ENCODE results near the gene RAB9A. TPM values are rescaled to one million over a fixed set of nuclear protein-coding genes. Genes with fewer than 3 reads are reported as not detected.

RAB9A gene
- polyA plus RNA-seq, 4 donors, result 25.6 to 31.4 (median 30.2) TPM

DNA sequence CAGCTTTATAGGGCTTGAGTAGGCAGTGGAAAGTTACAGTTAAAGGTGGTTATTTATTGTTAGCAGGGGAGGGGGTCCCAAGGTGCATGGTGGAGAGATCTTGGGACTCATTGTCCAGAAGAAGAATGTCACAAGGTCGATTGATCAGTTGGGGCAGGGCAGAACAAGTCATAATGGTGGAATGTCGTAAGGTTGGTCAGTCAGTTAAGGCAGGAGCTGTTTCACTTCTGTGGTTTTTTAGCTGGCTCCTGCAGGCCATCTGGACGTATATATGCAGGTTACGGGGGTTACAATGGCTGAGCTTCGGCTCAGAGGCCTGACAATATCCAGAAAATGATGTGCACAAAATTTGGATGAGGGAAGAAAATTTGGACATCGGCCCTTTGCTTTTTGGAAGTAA, 52.8 kb downstream of the RAB9A start:
- DNase-seq (ENCODE audit: low read depth in 4 of 4, low spot score in 3 of 4), result no peak

DNA sequence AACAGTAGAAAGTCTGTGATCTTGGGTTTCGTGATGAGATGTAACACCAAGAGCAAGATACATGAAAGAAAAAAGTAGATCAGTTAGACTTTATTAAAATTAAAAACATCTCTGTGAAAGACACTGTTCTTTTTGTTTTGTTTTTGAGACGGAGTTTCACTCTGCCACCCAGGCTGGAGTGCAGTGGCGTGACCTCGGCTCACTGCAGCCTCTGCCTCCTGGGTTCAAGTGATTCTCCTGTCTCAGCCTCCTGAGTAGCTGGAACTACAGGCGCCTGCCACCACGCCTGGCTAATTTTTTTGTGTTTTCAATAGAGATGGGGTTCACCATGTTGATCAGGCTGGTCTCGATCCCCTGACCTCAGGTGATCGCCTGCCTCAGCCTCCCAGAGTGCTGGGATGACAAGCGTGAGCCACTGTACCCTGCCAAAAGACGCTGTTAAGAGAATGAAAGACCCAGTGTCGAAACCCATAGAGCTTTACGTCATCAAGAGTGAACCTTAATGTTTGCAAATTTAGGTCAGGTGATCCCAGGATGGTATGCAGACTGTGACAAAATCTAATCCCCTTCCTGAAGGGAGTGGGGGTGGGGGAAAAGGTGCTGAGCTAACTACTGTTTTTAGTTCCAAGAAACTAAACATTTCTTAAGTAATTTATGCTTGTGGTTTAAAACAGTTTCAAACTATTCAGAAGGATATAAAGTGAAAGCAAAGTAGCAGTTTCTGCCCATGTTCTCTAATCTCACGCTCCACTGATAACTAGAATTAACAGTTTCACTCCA, 53.7 kb downstream of the RAB9A start:
- no peak for DNase-seq (ENCODE audit: low read depth in 4 of 4, low spot score in 3 of 4)

DNA sequence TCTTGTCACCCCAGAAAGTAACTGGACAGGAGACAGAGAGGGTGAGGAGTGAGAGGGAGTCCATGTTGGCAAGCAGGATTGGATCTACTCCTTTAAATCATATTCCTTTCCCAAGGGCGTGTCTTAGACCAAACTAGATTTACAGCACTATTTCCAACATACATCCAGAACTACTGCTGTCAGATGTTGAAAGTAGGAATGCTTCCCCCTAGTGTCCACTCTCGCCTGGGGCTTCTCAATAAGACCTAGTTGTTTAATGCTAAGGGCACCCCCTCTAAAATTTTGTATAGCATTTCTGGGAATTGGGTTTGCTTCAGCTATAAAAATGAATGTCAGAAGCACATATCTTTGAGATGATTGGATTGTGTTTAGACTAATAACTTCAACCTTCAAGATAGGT, 58.9 kb downstream of the RAB9A start:
- DNase-seq (ENCODE audit: low read depth in 4 of 4, low spot score in 3 of 4), result no peak

DNA sequence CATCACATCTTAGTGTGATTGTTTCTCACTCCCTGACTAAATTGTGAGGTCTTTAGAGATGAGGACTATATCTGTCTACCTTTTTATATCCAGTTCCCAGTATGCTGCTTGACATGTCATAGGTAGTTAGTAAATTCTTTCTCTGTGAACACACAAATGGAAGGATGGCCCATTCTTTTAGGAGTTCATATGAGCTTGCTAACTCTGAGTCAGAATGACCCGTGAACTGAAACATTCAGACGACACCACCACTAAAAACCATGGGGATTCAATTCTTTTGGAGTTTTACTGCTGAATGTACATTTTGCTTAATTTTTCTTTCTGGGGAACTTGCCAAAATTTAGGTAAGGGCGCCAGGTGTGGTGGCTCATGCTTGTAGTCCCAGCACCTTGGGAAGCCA, 59.6 kb downstream of the RAB9A start:
- DNase-seq (ENCODE audit: low read depth in 4 of 4, low spot score in 3 of 4), result no peak

DNA sequence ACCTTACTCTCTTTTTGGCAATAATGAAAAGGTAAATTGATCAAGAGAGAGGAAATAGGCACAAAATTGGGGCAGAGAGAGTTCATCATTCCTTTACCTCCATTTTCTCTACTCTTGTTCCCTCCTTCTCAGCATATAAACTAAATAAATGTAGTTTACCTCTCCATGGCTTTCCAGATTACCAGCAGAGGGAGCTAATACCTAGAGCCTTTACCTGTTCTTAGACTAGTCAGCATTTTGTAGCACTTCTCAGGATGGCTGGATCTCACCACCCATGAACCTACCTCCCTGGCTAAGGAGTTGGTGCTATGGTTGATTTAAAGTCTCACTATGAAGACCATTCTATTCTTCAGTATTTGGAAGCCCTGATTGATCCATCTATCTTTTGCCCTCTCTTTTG, 61.3 kb downstream of the RAB9A start:
- no peak for DNase-seq (ENCODE audit: low read depth in 4 of 4, low spot score in 3 of 4)

DNA sequence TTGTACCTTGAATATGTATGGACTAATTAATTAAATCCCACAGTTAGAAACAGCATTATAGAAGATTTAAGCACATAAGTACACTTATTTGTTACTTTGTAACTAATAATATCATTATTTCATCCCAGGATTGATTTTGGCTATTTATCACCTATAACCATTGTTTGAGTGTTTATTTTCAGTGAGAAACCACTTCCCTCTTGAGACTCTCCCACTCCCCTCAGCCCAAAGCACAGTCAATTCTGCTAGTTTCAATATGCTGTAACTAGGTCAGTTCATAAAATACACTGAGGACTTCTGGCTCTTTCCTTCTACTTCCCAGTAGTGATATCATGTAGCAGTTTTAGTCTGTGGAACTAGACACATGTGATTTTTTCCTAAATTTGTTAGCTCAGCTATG, 61.9 kb downstream of the RAB9A start:
- DNase-seq (ENCODE audit: low read depth in 4 of 4, low spot score in 3 of 4), result no peak

DNA sequence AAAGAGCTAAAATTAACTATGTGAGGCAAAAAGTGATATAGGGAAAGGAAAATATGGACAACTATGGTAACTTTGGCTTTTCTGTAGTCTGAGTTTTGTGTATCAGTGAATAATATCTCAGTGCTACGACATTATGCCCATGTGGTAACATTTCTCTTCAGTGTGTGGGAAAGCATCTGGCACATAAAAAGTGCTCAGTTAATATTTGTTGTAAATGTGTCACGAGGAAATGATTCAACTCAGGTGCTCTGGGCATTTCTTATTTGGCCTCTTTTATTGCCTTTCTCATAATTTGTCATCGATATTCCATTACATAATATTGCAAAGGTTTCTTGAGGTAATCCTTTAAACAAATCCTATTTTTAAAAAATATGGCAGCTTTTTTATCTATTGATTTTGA, 63.2 kb downstream of the RAB9A start:
- DNase-seq (ENCODE audit: low read depth in 4 of 4, low spot score in 3 of 4), result no peak

DNA sequence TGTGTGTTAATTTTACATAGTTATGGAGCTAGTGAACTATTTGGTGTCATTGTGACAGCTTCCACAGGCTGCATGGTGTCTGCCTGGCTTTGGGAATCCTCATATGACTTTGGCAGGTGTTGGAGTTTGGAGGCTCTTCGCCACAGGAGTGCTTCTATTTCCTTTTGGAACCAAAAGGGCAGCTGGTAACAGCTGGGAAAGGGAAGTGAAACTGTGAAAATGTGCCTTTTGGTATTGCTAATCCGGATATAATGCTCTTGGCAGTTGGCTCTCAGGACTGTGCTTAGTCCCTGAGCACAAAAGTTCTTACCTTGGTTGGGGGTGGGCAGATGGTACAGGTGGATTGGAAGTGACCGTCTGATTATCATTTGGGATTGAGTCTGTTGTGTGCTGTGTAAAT, 63.7 kb downstream of the RAB9A start:
- no peak for DNase-seq (ENCODE audit: low read depth in 4 of 4, low spot score in 3 of 4)

DNA sequence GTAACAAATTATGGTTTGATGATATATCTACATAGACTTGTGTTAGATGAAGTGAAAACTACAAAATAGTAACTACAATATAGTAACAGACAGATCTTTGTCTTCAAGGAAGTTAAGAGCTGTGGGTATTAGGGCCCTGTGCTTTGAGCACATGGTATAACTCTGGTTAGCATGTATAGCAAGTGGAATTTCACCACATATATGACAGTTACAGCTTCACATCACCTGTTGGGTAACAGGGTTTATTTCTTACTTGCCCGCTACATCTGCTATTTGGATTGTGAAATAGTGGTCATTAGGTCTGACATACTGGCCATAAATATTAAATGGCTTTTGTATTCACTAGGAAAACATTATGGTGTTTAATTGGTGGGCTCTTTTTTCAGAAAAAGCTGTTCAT, 65.8 kb downstream of the RAB9A start:
- DNase-seq (ENCODE audit: low read depth in 4 of 4, low spot score in 3 of 4), result no peak

DNA sequence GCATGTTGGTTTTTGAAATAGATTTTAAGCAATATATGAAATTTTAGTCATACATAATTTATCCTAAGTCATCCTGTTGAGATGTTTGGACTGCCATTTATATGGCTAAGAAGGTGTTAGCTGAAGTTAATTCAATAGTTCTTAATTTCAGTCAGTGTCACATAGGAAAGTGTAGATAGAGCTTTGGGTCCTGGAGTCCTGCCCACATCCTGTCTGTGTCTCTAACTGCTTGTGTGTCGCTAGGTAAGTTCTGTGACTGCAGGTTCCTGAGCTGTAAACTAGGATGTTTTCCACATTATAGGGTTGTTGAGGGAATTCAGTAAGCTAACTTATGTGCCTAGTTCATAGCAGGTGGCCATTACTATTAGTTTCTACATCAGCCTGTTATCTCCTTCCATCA, 66.3 kb downstream of the RAB9A start:
- no peak for DNase-seq (ENCODE audit: low read depth in 4 of 4, low spot score in 3 of 4)

DNA sequence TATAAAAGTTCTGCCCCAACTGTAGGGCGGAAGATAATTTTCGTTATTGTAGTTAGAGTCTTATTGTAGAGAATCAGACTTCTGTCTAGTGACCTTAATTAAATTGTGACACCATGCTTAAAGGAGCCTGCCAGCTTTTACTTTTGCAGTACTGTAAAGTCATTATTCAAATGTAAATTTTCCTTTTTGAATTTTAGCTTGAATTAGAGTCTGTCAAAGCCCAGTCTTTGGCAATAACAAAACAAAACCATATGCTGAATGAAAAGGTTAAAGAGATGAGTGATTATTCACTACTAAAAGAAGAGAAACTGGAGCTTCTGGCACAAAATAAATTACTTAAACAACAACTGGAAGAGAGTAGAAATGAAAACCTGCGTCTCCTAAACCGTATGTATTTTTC, 67.5 kb downstream of the RAB9A start:
- no peak for DNase-seq (ENCODE audit: low read depth in 4 of 4, low spot score in 3 of 4)

DNA sequence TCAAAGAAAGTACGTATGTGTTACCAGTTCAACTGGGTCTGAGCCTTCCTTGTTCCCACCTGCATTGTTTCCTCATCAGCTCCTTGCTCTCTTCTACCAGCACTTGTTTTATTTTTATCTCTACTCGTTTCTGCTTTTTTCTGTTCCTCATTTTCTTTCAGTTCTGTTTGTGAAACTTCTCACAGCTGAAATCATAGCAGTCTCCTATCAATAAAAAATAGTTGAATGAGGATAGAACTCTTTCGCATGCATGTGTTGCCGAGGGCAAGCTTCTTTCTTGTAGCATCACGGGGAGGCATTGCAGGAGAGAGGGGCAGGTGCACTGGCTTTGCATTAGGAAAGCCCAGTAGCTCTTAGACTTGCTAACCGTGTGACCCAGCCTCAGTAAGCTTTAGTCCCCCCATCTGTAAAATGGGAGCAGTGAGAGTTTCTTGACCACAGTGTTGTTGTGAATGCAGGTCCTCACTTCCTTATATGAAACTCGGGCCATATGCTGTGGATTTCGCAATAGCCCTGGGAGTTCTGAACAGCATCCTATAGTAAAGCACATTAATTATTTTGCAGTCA, 70.3 kb downstream of the RAB9A start:
- DNase-seq (ENCODE audit: low read depth in 4 of 4, low spot score in 3 of 4), result no peak

Other genes starting within 250 kb of the RAB9A start
- 10 to 100 TPM; 22.2 to 29.5 (median 26.4) TPM for gene EGFL6, start 119.5 kb upstream of the RAB9A start, polyA plus RNA-seq (ENCODE audit: insufficient read length in 4 of 4)
- gene TCEANC, start 36.0 kb upstream of the RAB9A start, polyA plus RNA-seq (ENCODE audit: insufficient read length in 4 of 4), result 1 to 10 TPM; 5.5 to 6.7 (median 6.2) TPM
- gene TRAPPC2, start 45.5 kb downstream of the RAB9A start, polyA plus RNA-seq (ENCODE audit: insufficient read length in 4 of 4), result 10 to 100 TPM; 12.3 to 15.4 (median 13.8) TPM
- 10 to 100 TPM; 32.2 to 40.5 (median 34.8) TPM for gene OFD1, start 45.6 kb downstream of the RAB9A start, polyA plus RNA-seq (ENCODE audit: insufficient read length in 4 of 4)
- 10 to 100 TPM; 19.0 to 25.2 (median 22.5) TPM for gene GPM6B, start 128.0 kb downstream of the RAB9A start, polyA plus RNA-seq (ENCODE audit: insufficient read length in 4 of 4)

All from right renal pelvis (tissue), 4 donors.